Activated CD8-positive, alpha-beta memory T cell treated with anti-CD3 and anti-CD28 coated beads for 4 hours (primary cell): ENCODE data around the gene FAM107A.

Experiments
- DNase-seq, 2 donors: peaks; one replicate each; pipeline ENCODE4 v3.0.0-alpha.2; 2020; ENCODE audit warnings: low read depth in 2 of 2

The FAM107A gene, protein sequence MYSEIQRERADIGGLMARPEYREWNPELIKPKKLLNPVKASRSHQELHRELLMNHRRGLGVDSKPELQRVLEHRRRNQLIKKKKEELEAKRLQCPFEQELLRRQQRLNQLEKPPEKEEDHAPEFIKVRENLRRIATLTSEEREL

GRCh38 chr3:58577269-58577821 is at the start of gene FAM107A:
Gene FAM107A, minus strand, starts transcription at chr3:58577391. Its CDS starts 7,531 bp downstream, at chr3:58569860.
- no peak for DNase-seq

GRCh38 chr3:58625196-58625824 is 48.1 kb upstream of the FAM107A start:
- DNase-seq = no peak

- DNase-seq = no peak
These were observed 47.4 kb upstream of the FAM107A start for GRCh38 chr3:58624550-58624949.

DNA sequence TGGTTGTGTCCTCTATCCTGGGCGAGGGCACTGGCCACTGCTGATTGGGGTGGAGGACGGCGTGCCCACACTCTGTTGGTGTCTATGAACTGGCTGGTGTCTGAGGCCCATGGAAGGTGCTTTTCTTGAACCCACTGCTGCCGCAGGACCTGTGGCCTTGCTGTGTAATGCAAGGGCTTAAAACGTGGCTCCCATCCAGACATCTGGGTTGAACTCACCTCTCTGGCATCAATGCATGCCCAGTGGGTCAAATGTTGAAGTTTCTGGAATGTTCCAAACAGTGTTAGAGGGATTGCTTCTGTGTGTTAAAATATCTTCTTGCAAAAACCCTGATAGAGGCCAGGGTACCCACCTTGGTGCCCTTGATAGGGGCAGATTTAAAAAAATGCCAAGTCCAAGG is 46.8 kb upstream of the FAM107A start:
- DNase-seq = no peak

GRCh38 chr3:58623478-58623877 is 46.3 kb upstream of the FAM107A start:
- DNase-seq = no peak

- no peak for DNase-seq
These were observed 45.7 kb upstream of the FAM107A start for GRCh38 chr3:58622892-58623291.

GRCh38 chr3:58622436-58622835 is 45.2 kb upstream of the FAM107A start:
- no peak for DNase-seq

DNA sequence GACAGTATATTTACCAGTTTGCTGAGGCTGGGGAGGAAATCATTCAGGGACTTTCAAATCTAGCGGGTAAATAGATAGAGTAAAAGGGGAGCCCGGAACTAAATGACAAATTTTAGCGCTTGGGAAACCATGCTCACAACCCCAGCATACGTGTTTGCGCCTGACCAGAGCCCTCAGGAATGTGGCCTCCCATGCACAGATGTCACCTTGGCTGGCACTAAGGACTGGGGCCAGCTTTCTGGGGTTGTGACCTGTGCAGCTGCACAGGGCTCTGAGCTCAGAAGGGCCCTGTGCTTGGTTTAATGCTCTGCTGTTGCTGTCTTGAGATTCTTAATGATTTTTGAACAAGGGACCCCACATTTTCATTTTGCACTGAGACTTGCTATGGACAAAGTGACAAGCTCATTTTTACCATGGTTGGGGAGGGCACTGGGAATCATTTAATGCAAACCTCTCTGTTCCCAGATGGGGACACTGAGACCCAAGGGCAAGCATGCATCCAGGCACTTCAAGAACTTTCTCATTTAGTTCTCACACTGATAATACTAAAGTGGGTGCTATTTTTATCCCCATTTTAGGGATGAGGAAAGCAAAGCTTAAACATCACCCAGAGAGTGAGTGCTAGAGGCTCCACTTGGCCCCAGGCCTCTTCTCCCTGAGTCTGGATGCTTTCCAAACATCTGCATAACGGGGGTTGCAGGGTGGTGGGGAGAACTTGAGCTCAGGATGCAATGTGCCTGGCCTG is 44.1 kb upstream of the FAM107A start:
- DNase-seq = no peak

DNA sequence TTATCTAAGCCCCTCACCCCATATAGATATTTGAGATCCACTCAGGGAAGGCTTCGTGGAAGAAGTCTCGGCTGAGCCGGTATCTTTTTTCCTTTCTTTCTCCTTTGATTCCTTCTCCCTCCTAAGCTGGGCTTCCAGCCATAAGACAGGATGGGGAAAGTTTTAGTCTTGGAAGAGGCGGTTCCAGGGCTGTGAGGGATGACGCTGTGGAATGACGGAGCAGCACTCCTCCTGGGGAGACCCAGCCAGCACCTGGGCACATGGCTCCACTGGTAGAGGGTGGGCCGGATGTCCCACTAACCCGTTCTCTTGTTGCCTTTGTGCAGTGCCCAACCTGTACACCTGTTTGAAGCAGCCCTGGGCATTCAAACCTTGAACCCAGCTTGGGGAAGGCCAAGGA is 43.2 kb upstream of the FAM107A start:
- DNase-seq = no peak

DNA sequence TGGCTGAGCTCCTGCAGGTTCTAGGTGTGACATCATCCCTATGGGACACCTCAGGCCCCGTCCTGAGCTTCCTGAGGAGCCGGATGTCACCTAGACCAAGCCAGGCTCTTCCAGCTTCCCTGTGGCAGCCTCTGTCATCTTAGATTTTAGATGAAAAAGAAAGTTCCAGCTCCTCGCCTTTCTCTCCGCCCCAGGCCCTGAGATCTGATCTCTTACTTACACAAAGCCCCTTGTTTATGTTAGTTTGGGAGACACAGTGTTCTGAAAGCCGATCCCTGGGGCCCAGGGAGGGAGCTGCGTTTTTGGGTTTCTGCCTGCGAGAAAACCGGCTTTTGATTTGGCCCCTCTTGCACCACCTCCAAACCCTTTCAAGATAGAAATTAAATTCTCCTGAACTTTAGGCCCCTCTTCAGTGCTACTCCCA is 40.2 kb upstream of the FAM107A start:
- DNase-seq = no peak

DNA sequence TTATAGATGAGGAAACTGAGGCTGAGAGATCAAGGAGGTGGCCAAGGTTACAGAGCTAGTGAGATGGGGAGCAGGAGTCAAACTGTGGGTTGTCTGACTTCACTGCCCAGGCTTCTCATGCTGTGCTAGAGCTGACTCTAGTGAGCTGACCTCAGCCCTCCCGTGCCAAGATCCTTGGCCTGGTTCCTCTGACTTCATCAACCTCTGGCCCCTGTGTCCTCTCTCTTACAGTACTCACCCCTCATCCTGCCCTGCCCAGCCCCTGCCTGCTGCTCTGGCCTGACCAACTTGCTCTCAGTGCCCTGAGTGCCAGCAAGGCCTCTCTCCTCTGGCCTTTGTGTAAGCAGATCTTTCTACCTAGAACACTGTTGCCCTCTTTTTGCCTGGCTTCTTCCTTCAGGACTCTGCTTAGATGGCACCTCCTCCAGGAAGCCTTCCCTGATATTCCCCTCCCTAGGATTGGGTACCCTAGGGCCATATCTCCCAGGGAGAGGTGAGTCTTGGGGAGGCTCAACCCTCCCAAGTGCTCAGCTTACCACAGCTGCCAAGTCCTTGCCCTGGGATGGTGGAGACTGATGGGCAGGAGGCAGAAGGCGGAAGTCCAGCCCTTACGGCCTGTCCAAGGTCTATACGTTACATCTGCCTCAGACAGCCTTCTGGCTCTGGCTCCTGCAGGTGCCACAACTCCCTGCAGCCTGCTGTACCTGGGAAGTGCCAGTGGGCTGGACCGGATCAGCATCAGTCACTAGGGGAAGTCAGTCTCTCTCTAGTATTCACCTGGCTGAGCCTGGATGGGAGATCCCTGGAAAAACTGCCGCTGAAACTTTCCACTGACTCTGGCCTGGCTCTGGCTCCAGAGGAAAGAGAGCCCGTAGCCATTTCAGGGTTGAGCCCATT is 36.3 kb upstream of the FAM107A start:
- DNase-seq = no peak

DNA sequence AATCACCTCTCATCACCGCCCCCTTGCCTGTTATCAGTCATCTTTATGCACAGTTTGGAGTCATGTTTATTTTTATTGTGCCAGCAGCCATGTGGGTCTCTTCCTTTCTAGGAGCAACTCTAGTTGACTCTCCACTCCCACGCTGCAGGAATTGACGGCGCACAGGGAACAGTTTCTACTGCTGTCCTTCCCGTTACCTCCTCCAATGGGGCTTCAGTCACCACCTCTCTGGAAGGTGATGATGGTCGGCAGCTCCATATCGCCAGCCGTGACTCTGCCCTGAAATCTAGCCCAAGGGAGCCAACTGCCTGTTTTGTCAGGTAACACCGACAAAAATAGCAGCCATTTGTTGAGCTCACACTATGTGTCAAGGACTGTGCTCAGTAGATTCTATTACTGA is 35.6 kb upstream of the FAM107A start:
- DNase-seq = no peak

DNA sequence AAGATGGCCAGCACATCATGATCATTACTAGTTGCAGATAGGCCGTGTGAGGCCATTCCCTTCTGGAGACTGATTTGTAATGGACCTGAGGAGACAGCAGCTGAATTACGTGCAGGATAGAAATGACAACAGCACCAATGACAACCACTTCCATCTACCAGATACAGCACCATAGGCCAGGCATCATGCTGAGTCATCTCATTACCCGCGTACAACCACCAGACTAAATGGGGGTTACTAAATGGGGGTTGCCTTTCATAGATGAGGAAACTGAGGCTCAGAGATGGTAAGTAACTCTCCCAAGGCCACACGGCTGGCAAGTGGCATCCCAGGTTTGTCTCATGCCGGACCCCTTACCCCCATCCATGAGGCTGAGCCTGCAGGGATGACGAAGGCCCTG is 32.8 kb upstream of the FAM107A start:
- DNase-seq = no peak

DNA sequence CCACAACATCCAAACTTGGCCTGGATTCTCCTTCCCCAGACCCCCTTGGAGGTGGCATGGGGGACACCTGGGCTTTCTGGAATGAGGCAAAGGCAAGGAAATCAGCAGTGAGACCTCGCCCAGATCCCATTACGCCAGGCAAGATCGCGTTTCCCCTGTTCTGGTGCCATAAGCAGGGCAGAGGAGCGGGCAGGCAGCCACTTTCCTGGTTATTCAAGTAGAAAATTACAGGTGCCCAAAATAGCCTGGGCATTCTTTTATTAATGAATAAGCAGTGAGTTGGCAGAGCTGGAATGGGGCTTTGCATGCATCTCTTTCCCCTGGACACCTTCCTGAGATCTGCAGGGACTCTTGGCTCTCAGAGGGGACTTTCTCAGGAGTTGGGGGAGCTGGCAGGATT is 31.5 kb upstream of the FAM107A start:
- no peak for DNase-seq

DNA sequence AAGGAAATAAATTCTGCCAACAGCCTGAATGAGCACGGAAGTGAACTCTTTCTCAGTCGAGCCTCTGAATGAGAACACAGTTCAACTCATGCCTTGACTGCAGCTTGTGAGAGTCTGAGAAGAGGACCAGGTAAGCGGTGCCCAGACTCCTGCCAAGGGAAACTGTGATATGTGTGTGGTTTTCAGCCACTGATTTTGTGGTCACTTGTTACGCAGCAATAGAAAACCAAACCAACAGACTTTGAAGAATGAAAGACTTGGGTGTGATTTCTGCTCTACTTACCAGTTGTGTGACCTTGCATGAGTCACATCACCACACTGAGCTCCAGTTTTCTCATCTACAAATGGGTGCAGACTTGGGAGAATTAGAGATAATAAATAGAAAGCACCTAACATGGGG is 30.6 kb upstream of the FAM107A start:
- no peak for DNase-seq

DNA sequence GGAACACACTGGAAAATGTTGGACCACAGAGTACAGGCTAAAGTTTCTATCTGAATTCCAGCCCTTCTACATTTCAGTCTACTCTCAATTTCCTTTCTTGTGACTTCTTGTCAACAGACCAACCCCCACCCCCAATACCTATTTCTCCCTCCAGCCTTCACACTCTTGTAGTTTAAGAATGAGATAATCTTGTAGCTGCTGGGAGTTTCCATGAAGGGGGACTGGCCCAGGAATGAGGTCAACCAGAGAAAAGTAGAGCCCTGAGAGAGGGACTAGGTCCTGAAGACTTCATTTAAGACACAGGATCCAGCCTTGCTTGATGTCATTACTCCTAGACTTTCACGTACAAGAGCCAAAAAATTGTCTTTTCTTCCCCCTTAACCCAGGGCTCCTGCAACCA is 29.5 kb upstream of the FAM107A start:
- no peak for DNase-seq

- DNase-seq = no peak
These were observed 26.8 kb upstream of the FAM107A start for GRCh38 chr3:58604031-58604430.

GRCh38 chr3:58603606-58604005 is 26.4 kb upstream of the FAM107A start:
- no peak for DNase-seq

GRCh38 chr3:58597770-58598310 is 20.6 kb upstream of the FAM107A start:
- no peak for DNase-seq

DNA sequence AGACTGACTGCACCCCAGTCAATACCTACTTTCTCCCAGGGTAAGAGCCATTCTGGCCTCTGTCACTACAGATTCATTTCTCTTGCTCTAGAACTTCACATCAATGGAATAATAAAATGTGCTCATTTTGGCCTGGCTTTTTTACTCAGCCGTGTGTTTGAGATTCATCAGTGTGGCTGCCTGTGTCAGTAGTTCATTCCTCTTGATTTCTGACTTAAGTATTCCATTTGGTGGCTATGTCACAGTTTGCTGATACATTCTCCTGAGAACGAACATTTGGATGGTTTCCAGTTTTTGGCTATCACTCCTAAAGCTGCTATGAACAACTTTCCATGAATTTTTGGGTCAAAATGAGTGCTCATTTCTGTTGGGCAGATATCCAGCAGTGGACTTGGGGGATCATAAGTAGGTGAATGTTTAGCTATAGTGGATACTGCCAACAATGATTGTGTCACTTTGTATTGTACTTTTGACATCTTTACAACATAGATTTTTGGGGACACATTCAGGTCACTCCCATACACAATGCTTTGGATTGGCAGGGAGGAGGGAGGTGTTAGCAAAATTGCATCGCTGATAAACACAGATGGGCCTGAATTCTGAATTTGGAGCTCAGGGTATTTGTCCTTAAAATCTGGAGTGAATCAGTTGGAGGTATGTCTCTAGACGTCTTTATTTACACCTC is 19.8 kb upstream of the FAM107A start:
- DNase-seq = no peak

DNA sequence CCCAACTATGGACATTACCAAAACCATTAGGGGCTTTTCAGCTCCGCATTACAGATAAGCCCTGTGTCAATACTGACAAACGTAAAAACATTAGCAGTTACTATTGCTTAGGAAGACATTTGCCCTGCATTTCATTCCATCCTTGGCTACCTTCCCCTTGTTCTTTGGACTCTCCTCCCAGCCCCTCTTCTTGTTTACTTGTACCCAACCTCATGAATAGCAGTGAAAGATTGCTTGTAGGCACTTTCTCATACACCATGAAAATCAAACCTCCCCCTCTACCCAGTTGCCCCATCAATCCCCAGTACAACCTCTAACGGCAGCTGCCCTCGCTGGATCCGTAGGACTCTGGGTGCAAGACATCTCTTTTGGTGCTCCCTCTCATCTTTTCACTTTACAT is 16.9 kb upstream of the FAM107A start:
- no peak for DNase-seq
